ENCODE measurements around the gene EXOC7. TPM values are rescaled to one million over a fixed set of nuclear protein-coding genes. Genes with fewer than 3 reads are reported as not detected.

Gene EXOC7
- total and polyA plus RNA-seq, 8 donors: 31.8 to 280 (median 68.1) TPM

- Histone ChIP-seq H3K27me3 (no peaks in the 10 kb centered on the region), H3K4me3 (no peak overlapping the region), H3K4me1 (peaks cover 0 to 25% (median 10%) of the 10 kb centered on the region in 4 donors), H3K27ac (peak overlapping the region in 1 of 5 donors; percentile 76), H3K9me3 (no peaks in the 10 kb centered on the region), H3K36me3 (no peaks in the 10 kb centered on the region)
- no peak for DNase-seq
- intact Hi-C loops (cut with DNase I; ENCODE audit: low total_unique reads): no loop called here
- TF ChIP-seq CTCF (IDR thresholded peaks at IDR 0.05): no peak
- no peak for TF ChIP-seq POLR2A (IDR thresholded peaks at IDR 0.05)
- TF ChIP-seq POLR2AphosphoS5 (IDR thresholded peaks at IDR 0.05): no peak
- TF ChIP-seq EP300 (IDR thresholded peaks at IDR 0.05): no peak
- WGBS, 5 donors: 85 to 93% (median 92%) methylated on average over 8 of the region's 8 CpGs
Observed at GRCh38 chr17:76151896-76152454, 48.4 kb upstream of the EXOC7 start.

DNA sequence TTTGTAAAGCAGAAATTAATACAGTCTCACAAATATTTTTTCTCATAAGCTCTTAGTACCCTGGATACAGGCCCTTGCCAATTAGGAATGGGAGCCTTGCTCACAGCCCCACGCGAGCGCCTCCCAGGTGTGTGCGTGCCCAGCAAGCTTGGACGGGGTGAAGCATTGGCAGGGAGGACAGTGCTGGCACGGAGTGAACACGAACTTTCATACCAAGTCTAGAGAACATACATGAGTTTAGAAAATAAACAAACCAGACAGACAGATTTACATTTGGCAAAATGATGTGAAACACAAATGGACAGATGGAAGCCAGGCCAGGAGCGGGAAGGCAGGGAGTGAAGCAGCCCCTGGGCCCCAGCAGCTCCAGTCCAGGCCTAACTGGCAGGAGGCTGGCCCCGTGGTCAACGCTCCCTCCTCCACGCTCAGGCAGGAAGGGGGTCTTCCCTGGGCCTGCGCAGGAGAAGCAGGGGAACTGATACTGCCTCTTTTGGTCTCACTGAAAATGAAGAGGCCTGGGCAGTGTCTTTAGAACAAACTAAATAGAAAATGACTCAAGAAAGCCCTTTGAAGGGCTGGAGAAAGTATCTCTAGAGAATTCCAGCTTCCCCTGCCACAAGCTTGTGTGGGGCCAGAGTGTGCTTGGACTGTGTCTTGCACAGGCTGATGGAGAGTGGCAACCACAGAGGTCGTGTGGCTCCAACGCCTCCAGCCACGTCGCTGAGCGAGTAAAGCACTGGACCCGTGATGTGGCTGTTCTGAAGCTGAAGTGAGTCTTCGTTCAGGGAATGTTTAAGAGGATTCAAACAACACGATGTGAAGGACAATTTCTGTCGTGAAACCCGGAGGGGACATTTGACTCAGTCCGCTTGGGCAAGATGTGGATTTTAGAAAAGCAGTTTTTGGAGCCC, 47.4 kb upstream of the EXOC7 start:
- 75 to 88% (median 84%) methylated on average over 23 of the region's 23 CpGs for WGBS, 5 donors
- no peaks in the 10 kb centered on the region for H3K36me3 ChIP-seq
- no peaks in the 10 kb centered on the region for H3K9me3 ChIP-seq
- intact Hi-C loops (cut with DNase I; ENCODE audit: low total_unique reads): no loop called here
- peak overlapping the region in 4 of 5 donors; percentile 9 to 76 (median 28) for H3K27ac ChIP-seq
- no peaks in the 10 kb centered on the region for H3K27me3 ChIP-seq
- no peak for TF ChIP-seq CTCF (IDR thresholded peaks at IDR 0.05)
- no peak for TF ChIP-seq EP300 (IDR thresholded peaks at IDR 0.05)
- no peak for TF ChIP-seq POLR2A (IDR thresholded peaks at IDR 0.05)
- TF ChIP-seq POLR2AphosphoS5 (IDR thresholded peaks at IDR 0.05): no peak
- H3K4me3 ChIP-seq: no peak overlapping the region
- peak in 1 of 2 donors; percentile 62 for DNase-seq
- H3K4me1 ChIP-seq: peaks cover 0 to 25% (median 11%) of the 10 kb centered on the region in 4 donors

- peaks cover 0 to 32% (median 13%) of the 10 kb centered on the region in 4 donors for H3K4me1 ChIP-seq
- WGBS, 5 donors: 86 to 91% (median 90%) methylated on average over 8 to 10 of the region's 10 CpGs
- peak overlapping the region in 1 of 5 donors; percentile 76 for H3K27ac ChIP-seq
- H3K4me3 ChIP-seq: no peak overlapping the region
- intact Hi-C loops (cut with DNase I; ENCODE audit: low total_unique reads): no loop called here
- TF ChIP-seq CTCF (IDR thresholded peaks at IDR 0.05) (no peak), POLR2AphosphoS5 (IDR thresholded peaks at IDR 0.05) (no peak), EP300 (IDR thresholded peaks at IDR 0.05) (no peak), POLR2A (IDR thresholded peaks at IDR 0.05) (no peak)
- no peak for DNase-seq
- no peaks in the 10 kb centered on the region for H3K27me3 ChIP-seq
- no peaks in the 10 kb centered on the region for H3K36me3 ChIP-seq
- H3K9me3 ChIP-seq: no peaks in the 10 kb centered on the region
Observed at GRCh38 chr17:76149214-76149613, 45.6 kb upstream of the EXOC7 start.

DNA sequence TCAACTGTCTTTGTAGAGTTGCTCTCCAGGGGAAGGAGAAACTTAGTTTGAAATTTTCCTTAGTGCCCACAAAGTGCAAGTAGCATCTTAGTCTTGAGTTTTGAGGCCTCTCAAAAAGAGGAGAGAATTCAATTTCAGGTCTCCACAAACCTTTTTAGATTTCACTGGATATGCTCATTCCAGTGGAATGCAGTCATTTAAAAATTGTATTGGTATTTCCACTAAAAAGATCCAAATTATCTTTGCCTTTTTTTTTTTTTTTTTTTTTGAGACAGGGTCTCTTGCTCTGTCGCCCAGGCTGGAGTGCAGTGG, 44.4 kb upstream of the EXOC7 start:
- Histone ChIP-seq H3K4me3 (no peak overlapping the region), H3K36me3 (no peaks in the 10 kb centered on the region), H3K4me1 (peaks cover 0 to 36% (median 8%) of the 10 kb centered on the region in 4 donors), H3K27ac (no peak overlapping the region), H3K9me3 (no peaks in the 10 kb centered on the region), H3K27me3 (no peaks in the 10 kb centered on the region)
- intact Hi-C loops (cut with DNase I; ENCODE audit: low total_unique reads): no loop called here
- DNase-seq: no peak
- no peak for TF ChIP-seq POLR2AphosphoS5 (IDR thresholded peaks at IDR 0.05)
- no peak for TF ChIP-seq CTCF (IDR thresholded peaks at IDR 0.05)
- TF ChIP-seq POLR2A (IDR thresholded peaks at IDR 0.05): no peak
- no peak for TF ChIP-seq EP300 (IDR thresholded peaks at IDR 0.05)
- 91 to 100% (median 100%) methylated on average over 1 of the region's 1 CpG for WGBS, 5 donors
